GM13977 (cell line): Measurements from ENCODE around the gene AGBL5.
"Not testable (repeated sequence)": the region's sequence is repeated elsewhere in the genome, so short reads cannot be mapped to it uniquely, and the experiment has no call there.

Experiments
- DNase-seq: peaks from one replicate; pipeline ENCODE4 v3.0.0; 2012; ENCODE audit warnings: low spot score
- CTCF ChIP-seq: IDR thresholded peaks from 2 replicates; pipeline ENCODE4 v1.5.1; 2012; ENCODE audit warnings: mild to moderate bottlenecking, control low read depth; ENCODE audit not compliant: insufficient read depth; ENCODE audit errors: extremely low read depth, missing control alignments
- in situ Hi-C: fragments of 300-500 bp; cut with MboI; formaldehyde crosslinking; loops from one replicate; pipeline ENCODE4 v1.12.0; 2022; ENCODE audit warnings: low sequenced_read_pairs, low pct_unique_long_range_greater_than_20kb, mixed read lengths, inconsistent platforms; ENCODE audit not compliant: unreplicated experiment

The AGBL5 gene

DNA sequence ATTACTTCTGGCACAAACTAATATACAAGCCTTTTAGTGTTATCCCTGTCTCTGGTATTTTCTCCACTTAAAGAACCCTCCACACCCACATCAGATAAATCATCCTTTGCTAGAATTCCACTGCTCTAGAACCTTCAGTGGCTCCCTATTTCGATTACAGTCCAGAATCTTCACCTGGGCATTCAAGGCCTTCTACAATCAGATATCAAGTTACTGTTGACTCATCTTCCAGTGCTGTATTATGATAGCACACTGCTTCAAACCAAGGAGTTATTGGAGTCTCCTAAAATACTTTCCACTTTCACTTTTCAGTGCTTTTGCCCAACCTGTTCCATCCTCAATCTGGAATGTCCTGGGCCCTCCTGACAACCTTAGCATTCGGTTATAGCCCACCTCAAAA is 64.1 kb downstream of the AGBL5 start:
- DNase-seq: no peak
- no peak for TF ChIP-seq CTCF
- in situ Hi-C loops: no loop called here

GRCh38 chr2:27117995-27118524 is 66.6 kb downstream of the AGBL5 start:
- TF ChIP-seq CTCF: no peak
- in situ Hi-C loops: no loop called here
- DNase-seq: no peak

GRCh38 chr2:27118525-27119329 is 67.3 kb downstream of the AGBL5 start, which contains the start of gene CGREF1:
TSS of gene CGREF1 (minus strand) at chr2:27119128. CDS start at chr2:27104366, 14,762 bp downstream.
- DNase-seq: peak; percentile 54
- TF ChIP-seq CTCF: no peak
- in situ Hi-C loops: no loop called here

GRCh38 chr2:27119330-27119670 is 67.8 kb downstream of the AGBL5 start:
- in situ Hi-C loops, DNase-seq: not testable (repeated sequence)
